WTC11 (cell line): ENCODE results near the gene ADA. TPM values are rescaled to one million over a fixed set of nuclear protein-coding genes. Genes with fewer than 3 reads are reported as not detected.

ENCODE experiments used
- ATAC-seq: fragments of 200-7000 bp; cut with Tn5 transposase; 2 replicates; pipeline ENCODE4 v1.10.0; 2021; ENCODE audit warnings: mild to moderate bottlenecking, moderate library complexity
- CTCF ChIA-PET: fragments of 300-600 bp; sonication (Branson Sonifier 250); formaldehyde crosslinking; loops from one replicate; lab custom pipeline; 2021; ENCODE audit warnings: antibody characterized with exemption; lab: Charles Lee
- POLR2A ChIA-PET: fragments of 350-600 bp; sonication (Branson Sonifier 250); formaldehyde crosslinking; loops from one replicate; lab custom pipeline; 2021; ENCODE audit warnings: antibody characterized with exemption; lab: Charles Lee
- DNase-seq: peaks from one replicate; pipeline ENCODE4 v3.0.0; 2021; ENCODE audit warnings: low spot score
- H3K27ac Mint-ChIP-seq: 2 replicates; pipeline ENCODE4 v1.8.0; 2021; ENCODE audit warnings: mixed read lengths
- H3K27me3 Mint-ChIP-seq: 2 replicates; pipeline ENCODE4 v1.8.0; 2021; ENCODE audit warnings: low read depth, mild to moderate bottlenecking, moderate library complexity, mixed read lengths
- H3K36me3 Mint-ChIP-seq: 2 replicates; pipeline ENCODE4 v1.8.0; 2021; ENCODE audit warnings: mixed read lengths
- H3K4me1 Mint-ChIP-seq: 2 replicates; pipeline ENCODE4 v1.8.0; 2022; ENCODE audit warnings: mixed read lengths
- H3K4me3 Mint-ChIP-seq: 2 replicates; pipeline ENCODE4 v1.8.0; 2021; ENCODE audit warnings: mild to moderate bottlenecking, moderate library complexity, mixed read lengths
- H3K9me3 Mint-ChIP-seq: 2 replicates; pipeline ENCODE4 v1.8.0; 2021; ENCODE audit warnings: mixed read lengths
- CBFB ChIP-seq: sonication (generic); formaldehyde crosslinking; IDR thresholded peaks from 2 replicates; pipeline ENCODE4 v1.8.1; 2022; ENCODE audit warnings: mild to moderate bottlenecking, low read depth, missing genetic modification reagents
- CREB1 ChIP-seq: sonication (generic); formaldehyde crosslinking; IDR thresholded peaks from 2 replicates; pipeline ENCODE4 v1.8.0; 2023; ENCODE audit warnings: mild to moderate bottlenecking, missing genetic modification reagents
- ELF4 ChIP-seq: sonication (generic); formaldehyde crosslinking; IDR thresholded peaks from 2 replicates; pipeline ENCODE4 v1.8.1; 2022; ENCODE audit warnings: low read depth, mild to moderate bottlenecking, moderate library complexity, missing genetic modification reagents
- FOXP1 ChIP-seq: sonication (generic); formaldehyde crosslinking; IDR thresholded peaks from 2 replicates; pipeline ENCODE4 v1.8.0; 2022; ENCODE audit warnings: missing genetic modification reagents, mild to moderate bottlenecking, moderate library complexity, borderline replicate concordance
- GRHL2 ChIP-seq: fragments of 250-450 bp; sonication (Bioruptor Pico); IDR thresholded peaks from 2 replicates; pipeline ENCODE4 v1.8.0; 2022; ENCODE audit warnings: mild to moderate bottlenecking, moderate library complexity; ENCODE audit not compliant: insufficient replicate concordance, severe bottlenecking
- IRF2 ChIP-seq: sonication (generic); formaldehyde crosslinking; IDR thresholded peaks from 2 replicates; pipeline ENCODE4 v1.8.0; 2022; ENCODE audit warnings: low read depth, missing genetic modification reagents, borderline replicate concordance
- KAT7 ChIP-seq: sonication (generic); formaldehyde crosslinking; IDR thresholded peaks from 2 replicates; pipeline ENCODE4 v1.8.1; 2023; ENCODE audit warnings: missing genetic modification reagents, mild to moderate bottlenecking, borderline replicate concordance
- MAX ChIP-seq: sonication (generic); formaldehyde crosslinking; IDR thresholded peaks from 2 replicates; pipeline ENCODE4 v1.8.0; 2022; ENCODE audit warnings: mild to moderate bottlenecking, missing genetic modification reagents
- NFATC4 ChIP-seq: fragments of 250-450 bp; sonication (Bioruptor Pico); IDR thresholded peaks from 2 replicates; pipeline ENCODE4 v1.9.0; 2021; ENCODE audit warnings: mild to moderate bottlenecking
- PRRX2 ChIP-seq: fragments of 250-450 bp; sonication (Bioruptor Pico); IDR thresholded peaks from 2 replicates; pipeline ENCODE4 v1.8.0; 2021; ENCODE audit warnings: mild to moderate bottlenecking
- STAT6 ChIP-seq: sonication (generic); formaldehyde crosslinking; conservative IDR thresholded peaks from 2 replicates; pipeline ENCODE4 v1.8.1; 2023; ENCODE audit warnings: mild to moderate bottlenecking, low read depth, missing genetic modification reagents, moderate library complexity
- ZBTB21 ChIP-seq: sonication (generic); formaldehyde crosslinking; IDR thresholded peaks from 2 replicates; pipeline ENCODE4 v1.8.1; 2023; ENCODE audit warnings: mild to moderate bottlenecking, missing genetic modification reagents, borderline replicate concordance
- ZNF232 ChIP-seq: sonication (generic); formaldehyde crosslinking; IDR thresholded peaks from 2 replicates; pipeline ENCODE4 v1.8.0; 2022; ENCODE audit warnings: mild to moderate bottlenecking, missing genetic modification reagents
- ZNF396 ChIP-seq: fragments of 250-450 bp; sonication (Bioruptor Pico); IDR thresholded peaks from 2 replicates; pipeline ENCODE4 v1.8.0; 2021; ENCODE audit warnings: mild to moderate bottlenecking, moderate library complexity, borderline replicate concordance
- ZNF425 ChIP-seq: fragments of 250-450 bp; sonication (Bioruptor Pico); conservative IDR thresholded peaks from 2 replicates; pipeline ENCODE4 v1.9.0; 2021; ENCODE audit warnings: mild to moderate bottlenecking
- ZNF671 ChIP-seq: fragments of 250-450 bp; sonication (Bioruptor Pico); IDR thresholded peaks from 2 replicates; pipeline ENCODE4 v1.8.0; 2021; ENCODE audit warnings: mild to moderate bottlenecking
- total RNA-seq: library from RNA; stranded (reverse); gene quantifications from 3 replicates; pipeline ENCODE4 v1.2.3, GENCODE V29; 2021
- TF ChIP-seq, protein P1 (sequence below): fragments of 250-450 bp; sonication (Bioruptor Pico); IDR thresholded peaks from 2 replicates; pipeline ENCODE4 v2.1.2; 2022; ENCODE audit warnings: mild to moderate bottlenecking, moderate library complexity
- TF ChIP-seq, protein P2 (sequence below): sonication (generic); formaldehyde crosslinking; IDR thresholded peaks from 2 replicates; pipeline ENCODE4 v1.8.1; 2022; ENCODE audit warnings: low read depth, missing genetic modification reagents, borderline replicate concordance
- TF ChIP-seq, protein P3 (sequence below): fragments of 250-450 bp; sonication (Bioruptor Pico); IDR thresholded peaks from 2 replicates; pipeline ENCODE4 v1.9.0; 2021; ENCODE audit warnings: mild to moderate bottlenecking

The ADA gene
- total RNA-seq, 1 experiment from 2014 or later = 19.7 TPM

DNA sequence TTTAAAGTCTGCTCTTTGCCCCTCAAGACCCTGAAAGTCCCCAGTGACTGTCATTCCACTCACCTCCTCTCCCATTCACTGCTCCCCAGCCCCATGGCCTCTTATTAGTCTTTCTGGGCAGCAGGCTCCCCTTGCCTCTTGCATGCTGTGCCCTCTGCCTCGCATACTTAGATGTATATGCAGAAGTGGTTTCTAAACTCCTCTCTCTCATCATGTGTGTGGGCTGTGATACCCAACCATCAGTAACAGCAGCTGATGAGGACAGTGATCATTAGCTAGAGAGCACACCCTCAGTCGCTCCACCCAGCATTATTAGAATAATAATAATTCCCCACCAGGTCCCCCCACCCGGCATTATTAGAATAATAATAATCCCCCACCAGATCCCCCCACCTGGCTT lies 54.6 kb downstream of the ADA start:
- DNase-seq (no peak), ATAC-seq (no peak)
- ChIA-PET POLR2A (no interaction called here), CTCF (interaction anchor here (0.6 to 3.3 kb wide), 6 partner anchors 12 to 227 kb away, joined by 4 to 15 read pairs (median 7); no protein-coding TSS in a partner anchor)
- Mint-ChIP-seq H3K9me3 (no peaks in the 10 kb centered on the region), H3K27me3 (no peaks in the 10 kb centered on the region), H3K4me3 (no peak overlapping the region), H3K36me3 (no peaks in the 10 kb centered on the region), H3K4me1 (peaks cover 34% of the 10 kb centered on the region), H3K27ac (no peak overlapping the region)
- no peak for TF ChIP-seq GRHL2 (CRISPR knock-in tag)

DNA sequence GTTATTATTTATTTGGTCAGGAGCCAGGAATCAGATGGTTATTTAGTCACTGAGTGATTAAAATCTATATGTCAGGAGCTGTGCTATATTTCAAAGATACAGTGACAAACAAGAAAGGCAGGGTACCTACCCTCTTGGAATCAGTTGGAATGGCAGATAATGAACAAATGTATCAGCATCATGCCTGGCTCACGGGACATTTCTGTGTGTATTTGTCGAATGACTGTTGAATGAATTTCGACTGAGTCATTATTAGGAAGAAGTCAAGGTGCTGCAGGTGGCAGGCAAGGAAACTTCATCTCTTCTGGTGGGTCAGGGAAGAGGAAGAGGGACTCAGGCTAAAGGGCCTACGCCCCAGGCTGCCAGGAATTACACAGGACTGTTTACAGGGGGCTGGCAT lies 55.5 kb downstream of the ADA start:
- no peak for DNase-seq
- TF ChIP-seq MAX (no peak), ZNF232 (no peak), ELF4 (CRISPR knock-in tag) (no peak), FOXP1 (CRISPR knock-in tag) (no peak), CREB1 (CRISPR knock-in tag) (no peak), ZBTB21 (CRISPR knock-in tag) (no peak), NFATC4 (CRISPR knock-in tag) (no peak), IRF2 (CRISPR knock-in tag) (no peak), KAT7 (CRISPR knock-in tag) (no peak), CBFB (CRISPR knock-in tag) (no peak), ZNF396 (CRISPR knock-in tag) (no peak)
- TF ChIP-seq, protein P1, sequence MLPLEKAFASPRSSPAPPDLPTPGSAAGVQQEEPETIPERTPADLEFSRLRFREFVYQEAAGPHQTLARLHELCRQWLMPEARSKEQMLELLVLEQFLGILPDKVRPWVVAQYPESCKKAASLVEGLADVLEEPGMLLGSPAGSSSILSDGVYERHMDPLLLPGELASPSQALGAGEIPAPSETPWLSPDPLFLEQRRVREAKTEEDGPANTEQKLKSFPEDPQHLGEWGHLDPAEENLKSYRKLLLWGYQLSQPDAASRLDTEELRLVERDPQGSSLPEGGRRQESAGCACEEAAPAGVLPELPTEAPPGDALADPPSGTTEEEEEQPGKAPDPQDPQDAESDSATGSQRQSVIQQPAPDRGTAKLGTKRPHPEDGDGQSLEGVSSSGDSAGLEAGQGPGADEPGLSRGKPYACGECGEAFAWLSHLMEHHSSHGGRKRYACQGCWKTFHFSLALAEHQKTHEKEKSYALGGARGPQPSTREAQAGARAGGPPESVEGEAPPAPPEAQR (CRISPR knock-in tag) = no peak
- no peak; the same call in 1 of the 2 replicates for ATAC-seq
- no peak overlapping the region for H3K4me3 Mint-ChIP-seq
- ChIA-PET POLR2A (no interaction called here), CTCF (no interaction called here)
- no peak overlapping the region for H3K27ac Mint-ChIP-seq
- no peaks in the 10 kb centered on the region for H3K9me3 Mint-ChIP-seq
- no peaks in the 10 kb centered on the region for H3K36me3 Mint-ChIP-seq
- no peaks in the 10 kb centered on the region for H3K27me3 Mint-ChIP-seq
- peaks cover 32% of the 10 kb centered on the region for H3K4me1 Mint-ChIP-seq

DNA sequence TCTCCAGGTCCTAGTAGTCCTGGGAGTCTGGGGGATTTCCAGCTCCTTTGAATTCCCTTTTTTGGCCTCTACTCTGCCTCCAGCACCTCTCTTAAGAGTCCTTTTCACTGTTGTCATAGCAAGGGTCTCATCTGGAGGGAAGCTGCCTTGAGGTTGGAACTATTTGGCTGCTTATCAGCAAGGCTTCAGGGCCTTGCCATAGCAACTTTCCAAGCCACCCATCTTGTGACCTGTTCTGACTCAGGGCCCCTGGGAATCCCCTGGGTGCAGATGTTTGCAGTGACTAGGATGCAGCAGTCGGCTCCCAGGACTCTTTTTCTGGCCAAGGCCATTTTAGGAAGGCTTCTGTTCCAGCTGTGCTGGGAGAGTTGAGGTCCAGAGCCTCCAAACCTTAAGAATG lies 56.8 kb downstream of the ADA start:
- CTCF ChIA-PET = interaction anchor here (1.0 to 2.3 kb wide), 4 partner anchors 8 to 207 kb away, joined by 4 to 9 read pairs (median 4); no protein-coding TSS in a partner anchor
- Mint-ChIP-seq H3K4me3 (no peak overlapping the region), H3K27ac (no peak overlapping the region), H3K4me1 (peaks cover 37% of the 10 kb centered on the region), H3K36me3 (no peaks in the 10 kb centered on the region), H3K27me3 (no peaks in the 10 kb centered on the region), H3K9me3 (no peaks in the 10 kb centered on the region)
- ATAC-seq (no peak), DNase-seq (no peak)
- POLR2A ChIA-PET = no interaction called here
- TF ChIP-seq ZNF425 (CRISPR knock-in tag) (no peak), ZNF671 (CRISPR knock-in tag) (no peak), STAT6 (CRISPR knock-in tag) (no peak), PRRX2 (CRISPR knock-in tag) (no peak)
- TF ChIP-seq, protein P2, sequence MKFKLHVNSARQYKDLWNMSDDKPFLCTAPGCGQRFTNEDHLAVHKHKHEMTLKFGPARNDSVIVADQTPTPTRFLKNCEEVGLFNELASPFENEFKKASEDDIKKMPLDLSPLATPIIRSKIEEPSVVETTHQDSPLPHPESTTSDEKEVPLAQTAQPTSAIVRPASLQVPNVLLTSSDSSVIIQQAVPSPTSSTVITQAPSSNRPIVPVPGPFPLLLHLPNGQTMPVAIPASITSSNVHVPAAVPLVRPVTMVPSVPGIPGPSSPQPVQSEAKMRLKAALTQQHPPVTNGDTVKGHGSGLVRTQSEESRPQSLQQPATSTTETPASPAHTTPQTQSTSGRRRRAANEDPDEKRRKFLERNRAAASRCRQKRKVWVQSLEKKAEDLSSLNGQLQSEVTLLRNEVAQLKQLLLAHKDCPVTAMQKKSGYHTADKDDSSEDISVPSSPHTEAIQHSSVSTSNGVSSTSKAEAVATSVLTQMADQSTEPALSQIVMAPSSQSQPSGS (CRISPR knock-in tag) = no peak
- TF ChIP-seq, protein P3, sequence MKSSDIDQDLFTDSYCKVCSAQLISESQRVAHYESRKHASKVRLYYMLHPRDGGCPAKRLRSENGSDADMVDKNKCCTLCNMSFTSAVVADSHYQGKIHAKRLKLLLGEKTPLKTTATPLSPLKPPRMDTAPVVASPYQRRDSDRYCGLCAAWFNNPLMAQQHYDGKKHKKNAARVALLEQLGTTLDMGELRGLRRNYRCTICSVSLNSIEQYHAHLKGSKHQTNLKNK = no peak
